ENCODE results near the gene GIT1. TPM values are rescaled to one million over a fixed set of nuclear protein-coding genes. Genes with fewer than 3 reads are reported as not detected.

The GIT1 gene
- total and polyA plus RNA-seq, 2 donors (not counting 3 experiments of a cell fraction or from before 2014, with no cell fraction given), result 75.5 to 92.5 TPM

GRCh38 chr17:29612094-29612403, 22.6 kb upstream of the GIT1 start:
- CTCF ChIA-PET, result interaction anchor here (0.8 kb wide), 1 partner anchor 20 kb away, joined by 4 read pairs; no protein-coding TSS in a partner anchor
- POLR2A ChIA-PET, result no interaction called here
- Histone ChIP-seq H3K9me1 (replicated peaks; ENCODE audit: control insufficient read depth, extremely low read depth, insufficient read depth, low read length) (no peaks in the 10 kb centered on the region), H4K20me1 (replicated peaks; ENCODE audit: control insufficient read depth, extremely low read depth, insufficient read depth, low read length) (no peaks in the 10 kb centered on the region), H3K27me3 (ENCODE audit: control insufficient read depth in 2 of 2, insufficient read depth in 2 of 2, low read length in 2 of 2) (no peaks in the 10 kb centered on the region), H3K4me1 (ENCODE audit: control insufficient read depth, extremely low read depth, insufficient read depth, low read length) (peaks cover 21% of the 10 kb centered on the region), H3K9ac (replicated peaks; ENCODE audit: extremely low read depth, insufficient read depth, low read length) (no peak overlapping the region), H3K4me2 (ENCODE audit: insufficient read depth, low read length) (no peak overlapping the region), H2AFZ (ENCODE audit: low read depth, low read length) (no peak overlapping the region), H3K4me3 (replicated peaks in 1 of 3; ENCODE audit: insufficient read depth in 1 of 3, low read depth in 1 of 3, low read length in 3 of 3) (no peak overlapping the region), H3K36me3 (ENCODE audit: control insufficient read depth in 2 of 2, extremely low read depth in 1 of 2, insufficient read depth in 2 of 2, low read length in 2 of 2) (peaks cover 0 to 4% of the 10 kb centered on the region in 2 experiments), H3K9me3 (replicated peaks; ENCODE audit: control insufficient read depth, insufficient read depth, low read length) (no peaks in the 10 kb centered on the region), H3K27ac (ENCODE audit: insufficient read depth, low read depth, low read length) (no peak overlapping the region), H3K79me2 (ENCODE audit: control insufficient read depth, insufficient read depth, low read length) (no peaks in the 10 kb centered on the region)
- FAIRE-seq (no peak), DNase-seq (ENCODE audit: low read depth, low spot score) (no peak)
- dilution Hi-C loops (cut with MboI; ENCODE audit: extremely low pct_ligation_motif_present, low sequenced_read_pairs), result no loop called here
- BruUV-seq (replicated peaks), result no TSS peak
- TF ChIP-seq GATA2 (IDR thresholded peaks at IDR 0.05; ENCODE audit: insufficient read depth, insufficient read length, low read depth, low read length), result no peak
- TF ChIP-seq, protein P1, sequence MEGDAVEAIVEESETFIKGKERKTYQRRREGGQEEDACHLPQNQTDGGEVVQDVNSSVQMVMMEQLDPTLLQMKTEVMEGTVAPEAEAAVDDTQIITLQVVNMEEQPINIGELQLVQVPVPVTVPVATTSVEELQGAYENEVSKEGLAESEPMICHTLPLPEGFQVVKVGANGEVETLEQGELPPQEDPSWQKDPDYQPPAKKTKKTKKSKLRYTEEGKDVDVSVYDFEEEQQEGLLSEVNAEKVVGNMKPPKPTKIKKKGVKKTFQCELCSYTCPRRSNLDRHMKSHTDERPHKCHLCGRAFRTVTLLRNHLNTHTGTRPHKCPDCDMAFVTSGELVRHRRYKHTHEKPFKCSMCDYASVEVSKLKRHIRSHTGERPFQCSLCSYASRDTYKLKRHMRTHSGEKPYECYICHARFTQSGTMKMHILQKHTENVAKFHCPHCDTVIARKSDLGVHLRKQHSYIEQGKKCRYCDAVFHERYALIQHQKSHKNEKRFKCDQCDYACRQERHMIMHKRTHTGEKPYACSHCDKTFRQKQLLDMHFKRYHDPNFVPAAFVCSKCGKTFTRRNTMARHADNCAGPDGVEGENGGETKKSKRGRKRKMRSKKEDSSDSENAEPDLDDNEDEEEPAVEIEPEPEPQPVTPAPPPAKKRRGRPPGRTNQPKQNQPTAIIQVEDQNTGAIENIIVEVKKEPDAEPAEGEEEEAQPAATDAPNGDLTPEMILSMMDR (IDR thresholded peaks at IDR 0.05; ENCODE audit: extremely low read depth in 1 of 2, insufficient read depth in 1 of 2, low read depth in 1 of 2, low read length in 2 of 2), result no peak
- no peak for TF ChIP-seq POLR2A (IDR thresholded peaks at IDR 0.05; ENCODE audit: low read depth, low read length)
- intact Hi-C loops (cut with micrococcal nuclease), result no loop called here

GRCh38 chr17:29611351-29612093, 22.1 kb upstream of the GIT1 start:
- no peaks in the 10 kb centered on the region for H3K79me2 ChIP-seq (ENCODE audit: control insufficient read depth, insufficient read depth, low read length)
- no peaks in the 10 kb centered on the region for H3K9me1 ChIP-seq (replicated peaks; ENCODE audit: control insufficient read depth, extremely low read depth, insufficient read depth, low read length)
- H3K36me3 ChIP-seq (ENCODE audit: control insufficient read depth in 2 of 2, extremely low read depth in 1 of 2, insufficient read depth in 2 of 2, low read length in 2 of 2), result peaks cover 0 to 4% of the 10 kb centered on the region in 2 experiments
- dilution Hi-C loops (cut with MboI; ENCODE audit: extremely low pct_ligation_motif_present, low sequenced_read_pairs), result no loop called here
- FAIRE-seq, result no peak
- H3K4me3 ChIP-seq (replicated peaks in 1 of 3; ENCODE audit: insufficient read depth in 1 of 3, low read depth in 1 of 3, low read length in 3 of 3), result no peak overlapping the region
- no peak for DNase-seq (ENCODE audit: low read depth, low spot score)
- H3K4me1 ChIP-seq (ENCODE audit: control insufficient read depth, extremely low read depth, insufficient read depth, low read length), result peaks cover 20% of the 10 kb centered on the region
- no peak overlapping the region for H3K9ac ChIP-seq (replicated peaks; ENCODE audit: extremely low read depth, insufficient read depth, low read length)
- CTCF ChIA-PET, result interaction anchor here (0.8 kb wide), 1 partner anchor 20 kb away, joined by 4 read pairs; no protein-coding TSS in a partner anchor
- H3K27ac ChIP-seq (ENCODE audit: insufficient read depth, low read depth, low read length), result no peak overlapping the region
- H4K20me1 ChIP-seq (replicated peaks; ENCODE audit: control insufficient read depth, extremely low read depth, insufficient read depth, low read length), result no peaks in the 10 kb centered on the region
- POLR2A ChIA-PET, result no interaction called here
- no peak overlapping the region for H2AFZ ChIP-seq (ENCODE audit: low read depth, low read length)
- no peak for TF ChIP-seq FOS (IDR thresholded peaks at IDR 0.05; ENCODE audit: borderline replicate concordance, insufficient read depth, low read length)
- H3K27me3 ChIP-seq (ENCODE audit: control insufficient read depth in 2 of 2, insufficient read depth in 2 of 2, low read length in 2 of 2), result no peaks in the 10 kb centered on the region
- no peaks in the 10 kb centered on the region for H3K9me3 ChIP-seq (replicated peaks; ENCODE audit: control insufficient read depth, insufficient read depth, low read length)
- H3K4me2 ChIP-seq (ENCODE audit: insufficient read depth, low read length), result no peak overlapping the region
- no TSS peak for BruUV-seq (replicated peaks)
- intact Hi-C loops (cut with micrococcal nuclease), result no loop called here
